Breast epithelium (tissue), 3 donors: ENCODE data around the gene LRRC75B.

Experiments
- CTCF ChIP-seq, 3 donors: fragments of 450-650 bp; IDR thresholded peaks; one replicate each; pipeline ENCODE4 v1.5.1; 2016 to 2017; ENCODE audit warnings: antibody characterized with exemption in 3 of 3, mild to moderate bottlenecking in 3 of 3, moderate library complexity in 3 of 3
- POLR2A ChIP-seq: fragments of 450-650 bp; IDR thresholded peaks from one replicate; pipeline ENCODE4 v1.6.1; 2016; ENCODE audit warnings: antibody characterized with exemption, mild to moderate bottlenecking, moderate library complexity

DNA sequence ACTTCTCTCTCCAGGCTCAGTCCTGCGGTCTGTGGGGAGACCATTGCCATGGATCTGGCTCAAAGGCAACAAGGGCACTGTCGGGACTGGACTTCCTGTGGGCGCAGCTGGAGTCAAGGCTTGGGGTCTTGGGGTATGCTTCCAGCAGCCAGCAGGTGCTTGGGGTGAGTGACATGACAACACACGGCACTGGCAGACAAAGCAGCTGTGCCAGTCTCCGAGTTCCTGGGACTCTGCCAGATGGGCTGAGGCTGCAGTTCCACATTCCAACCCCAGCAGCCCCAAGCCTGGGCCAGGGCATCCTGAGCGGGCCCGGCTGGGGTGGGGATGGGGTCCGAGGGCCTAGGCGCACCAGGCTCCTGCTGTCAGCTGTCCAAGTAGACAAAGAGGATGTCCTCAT lies 50.2 kb downstream of the LRRC75B start:
- peak in 2 of 3 donors; percentile 17 to 48 for TF ChIP-seq CTCF (IDR thresholded peaks at IDR 0.05)
- TF ChIP-seq POLR2A = no peak
